Suppressor macrophage treated with lipopolysaccharide for 1 hour (primary cell): ENCODE results near the gene C9orf72.
"Not testable (repeated sequence)": the region's sequence is repeated elsewhere in the genome, so short reads cannot be mapped to it uniquely, and the experiment has no call there.

Experiments
- DNase-seq, 3 donors: peaks; one replicate each; pipeline ENCODE4 v3.0.0-alpha.2; 2020 to 2022

C9orf72 gene

GRCh38 chr9:27572918-27573633 lies at the start of gene C9orf72:
Gene C9orf72, minus strand, starts transcription at chr9:27573481. Its CDS starts 6,361 bp downstream, at chr9:27567120.
- DNase-seq, result peak; percentile 93 to 96 (median 95)

GRCh38 chr9:27622693-27623340 lies 49.5 kb upstream of the C9orf72 start:
- peak; percentile 53 to 78 (median 69) for DNase-seq

GRCh38 chr9:27619743-27620142 lies 46.5 kb upstream of the C9orf72 start:
- no peak for DNase-seq

GRCh38 chr9:27618066-27618465 lies 44.8 kb upstream of the C9orf72 start:
- no peak for DNase-seq

GRCh38 chr9:27614551-27614950 lies 41.3 kb upstream of the C9orf72 start:
- no peak for DNase-seq

GRCh38 chr9:27612036-27612435 lies 38.8 kb upstream of the C9orf72 start:
- not testable (repeated sequence) for DNase-seq

- no peak for DNase-seq
Measured at GRCh38 chr9:27610622-27611021, 37.3 kb upstream of the C9orf72 start.

GRCh38 chr9:27602954-27603353 lies 29.7 kb upstream of the C9orf72 start:
- no peak for DNase-seq

- DNase-seq, result peak; percentile 43 to 69 (median 62)
Measured at GRCh38 chr9:27602142-27602861, 29.0 kb upstream of the C9orf72 start.

GRCh38 chr9:27601396-27601795 lies 28.1 kb upstream of the C9orf72 start:
- peak; percentile 21 to 62 (median 58) for DNase-seq

GRCh38 chr9:27600256-27600655 lies 27.0 kb upstream of the C9orf72 start:
- DNase-seq, result peak; percentile 63 to 86 (median 69)

- peak in 2 of 3 donors; percentile 30 to 34 for DNase-seq
Measured at GRCh38 chr9:27599870-27600238, 26.6 kb upstream of the C9orf72 start.

- peak; percentile 86 to 98 (median 93) for DNase-seq
Measured at GRCh38 chr9:27599102-27599869, 26.0 kb upstream of the C9orf72 start.

- DNase-seq, result no peak
Measured at GRCh38 chr9:27595733-27596132, 22.5 kb upstream of the C9orf72 start.

- no peak for DNase-seq
Measured at GRCh38 chr9:27591672-27592071, 18.4 kb upstream of the C9orf72 start.

GRCh38 chr9:27591093-27591492 lies 17.8 kb upstream of the C9orf72 start:
- peak; percentile 29 to 73 (median 44) for DNase-seq

GRCh38 chr9:27590651-27591050 lies 17.4 kb upstream of the C9orf72 start:
- DNase-seq, result peak in 2 of 3 donors; percentile 27 to 54

GRCh38 chr9:27589462-27589861 lies 16.2 kb upstream of the C9orf72 start:
- no peak for DNase-seq

- peak; percentile 58 to 88 (median 72) for DNase-seq
Measured at GRCh38 chr9:27586304-27586703, 13.0 kb upstream of the C9orf72 start.

- peak in 2 of 3 donors; percentile 18 to 61 for DNase-seq
Measured at GRCh38 chr9:27584931-27585330, 11.7 kb upstream of the C9orf72 start.

- no peak for DNase-seq
Measured at GRCh38 chr9:27582794-27583193, 9.5 kb upstream of the C9orf72 start.

GRCh38 chr9:27581826-27582225 lies 8.5 kb upstream of the C9orf72 start:
- peak in 1 of 3 donors; percentile 46 for DNase-seq
